ENCODE results near the gene VPS26A.

The VPS26A gene

GRCh38 chr10:69119896-69120295, 4.1 kb upstream of the VPS26A start:
- H3K4me1 ChIP-seq (ENCODE audit: insufficient read depth, poor library complexity, severe bottlenecking): peaks cover 3% of the 10 kb centered on the region
- no peak overlapping the region for H3K27ac ChIP-seq (ENCODE audit: poor library complexity, severe bottlenecking)
- no peak for TF ChIP-seq CTCF (IDR thresholded peaks at IDR 0.05; ENCODE audit: poor library complexity, severe bottlenecking)
- no peaks in the 10 kb centered on the region for H3K27me3 ChIP-seq (ENCODE audit: insufficient read depth, poor library complexity, severe bottlenecking)
- no peaks in the 10 kb centered on the region for H3K9me3 ChIP-seq (ENCODE audit: severe bottlenecking)
- no peak for ATAC-seq (ENCODE audit: low read depth)
- no peak overlapping the region for H3K4me3 ChIP-seq (ENCODE audit: severe bottlenecking)
- DNase-seq (ENCODE audit: low spot score): no peak
- no peaks in the 10 kb centered on the region for H3K36me3 ChIP-seq (ENCODE audit: low read depth)

- DNase-seq (ENCODE audit: low spot score) (no peak), ATAC-seq (ENCODE audit: low read depth) (peak; percentile 72)
- Histone ChIP-seq H3K27me3 (ENCODE audit: insufficient read depth, poor library complexity, severe bottlenecking) (no peaks in the 10 kb centered on the region), H3K36me3 (ENCODE audit: low read depth) (no peaks in the 10 kb centered on the region), H3K4me3 (ENCODE audit: severe bottlenecking) (peak overlapping the region; percentile 86), H3K4me1 (ENCODE audit: insufficient read depth, poor library complexity, severe bottlenecking) (peaks cover 9% of the 10 kb centered on the region), H3K9me3 (ENCODE audit: severe bottlenecking) (no peaks in the 10 kb centered on the region), H3K27ac (ENCODE audit: poor library complexity, severe bottlenecking) (peak overlapping the region; percentile 82)
- TF ChIP-seq CTCF (IDR thresholded peaks at IDR 0.05; ENCODE audit: poor library complexity, severe bottlenecking): peak; percentile 51
Measured at GRCh38 chr10:69123306-69123746, 652 bp upstream of the VPS26A start.

GRCh38 chr10:69124563-69125268, 738 bp downstream of the VPS26A start:
- DNase-seq (ENCODE audit: low spot score) (no peak), ATAC-seq (ENCODE audit: low read depth) (peak; percentile 31)
- Histone ChIP-seq H3K4me1 (ENCODE audit: insufficient read depth, poor library complexity, severe bottlenecking) (peaks cover 9% of the 10 kb centered on the region), H3K9me3 (ENCODE audit: severe bottlenecking) (no peaks in the 10 kb centered on the region), H3K36me3 (ENCODE audit: low read depth) (no peaks in the 10 kb centered on the region), H3K4me3 (ENCODE audit: severe bottlenecking) (peak overlapping the region; percentile 86), H3K27me3 (ENCODE audit: insufficient read depth, poor library complexity, severe bottlenecking) (no peaks in the 10 kb centered on the region), H3K27ac (ENCODE audit: poor library complexity, severe bottlenecking) (peak overlapping the region; percentile 82)
- TF ChIP-seq CTCF (IDR thresholded peaks at IDR 0.05; ENCODE audit: poor library complexity, severe bottlenecking): no peak

GRCh38 chr10:69125554-69125953, 1.6 kb downstream of the VPS26A start:
- Histone ChIP-seq H3K27ac (ENCODE audit: poor library complexity, severe bottlenecking) (peak overlapping the region; percentile 82), H3K9me3 (ENCODE audit: severe bottlenecking) (no peaks in the 10 kb centered on the region), H3K27me3 (ENCODE audit: insufficient read depth, poor library complexity, severe bottlenecking) (no peaks in the 10 kb centered on the region), H3K4me3 (ENCODE audit: severe bottlenecking) (peak overlapping the region; percentile 86), H3K36me3 (ENCODE audit: low read depth) (no peaks in the 10 kb centered on the region), H3K4me1 (ENCODE audit: insufficient read depth, poor library complexity, severe bottlenecking) (peaks cover 9% of the 10 kb centered on the region)
- TF ChIP-seq CTCF (IDR thresholded peaks at IDR 0.05; ENCODE audit: poor library complexity, severe bottlenecking): no peak
- DNase-seq (ENCODE audit: low spot score): no peak
- ATAC-seq (ENCODE audit: low read depth): no peak

- no peak for TF ChIP-seq CTCF (IDR thresholded peaks at IDR 0.05; ENCODE audit: poor library complexity, severe bottlenecking)
- no peaks in the 10 kb centered on the region for H3K9me3 ChIP-seq (ENCODE audit: severe bottlenecking)
- peaks cover 21% of the 10 kb centered on the region for H3K36me3 ChIP-seq (ENCODE audit: low read depth)
- DNase-seq (ENCODE audit: low spot score) (no peak), ATAC-seq (ENCODE audit: low read depth) (no peak)
- H3K4me3 ChIP-seq (ENCODE audit: severe bottlenecking): no peak overlapping the region
- H3K4me1 ChIP-seq (ENCODE audit: insufficient read depth, poor library complexity, severe bottlenecking): peaks cover 6% of the 10 kb centered on the region
- no peaks in the 10 kb centered on the region for H3K27me3 ChIP-seq (ENCODE audit: insufficient read depth, poor library complexity, severe bottlenecking)
- H3K27ac ChIP-seq (ENCODE audit: poor library complexity, severe bottlenecking): no peak overlapping the region
Measured at GRCh38 chr10:69130251-69130650, 6.3 kb downstream of the VPS26A start.
